SU-DHL-6 (cell line): ENCODE data around the gene LGALS1.

Experiments
- CTCF ChIP-seq: fragments of 200-600 bp; sonication (generic); IDR thresholded peaks from one replicate; pipeline ENCODE4 v1.5.1; 2017; ENCODE audit warnings: antibody characterized with exemption, mild to moderate bottlenecking, low read length, moderate library complexity; ENCODE audit not compliant: insufficient read depth, poor library complexity, severe bottlenecking
- EZH2phosphoT487 ChIP-seq: fragments of 200-600 bp; sonication (generic), shearing (Covaris generic); conservative IDR thresholded peaks from 2 replicates; pipeline ENCODE4 v1.6.1; 2018; ENCODE audit warnings: mild to moderate bottlenecking, antibody characterized with exemption, low read length, moderate library complexity, mixed read lengths

GRCh38 chr22:37636949-37637273, 38.5 kb upstream of the LGALS1 start:
- TF ChIP-seq CTCF (no peak), EZH2phosphoT487 (no peak)
